ENCODE results near the gene CSNK2A3.

CSNK2A3 gene

GRCh38 chr11:11318461-11318860, 34.6 kb downstream of the CSNK2A3 start:
- DNase-seq (ENCODE audit: low read depth), result no peak
- in situ Hi-C loops (cut with HindIII; ENCODE audit: low sequenced_read_pairs), result no loop called here
- no peak for TF ChIP-seq CTCF (IDR thresholded peaks at IDR 0.05; ENCODE audit: low read depth, low read length, missing control alignments)
- H3K4me3 ChIP-seq (ENCODE audit: low read depth, low read length), result no peak overlapping the region

- in situ Hi-C loops (cut with HindIII; ENCODE audit: low sequenced_read_pairs), result no loop called here
- no peak overlapping the region for H3K4me3 ChIP-seq (ENCODE audit: low read depth, low read length)
- no peak for DNase-seq (ENCODE audit: low read depth)
- no peak for TF ChIP-seq CTCF (IDR thresholded peaks at IDR 0.05; ENCODE audit: low read depth, low read length, missing control alignments)
Observed at GRCh38 chr11:11316651-11317230, 36.3 kb downstream of the CSNK2A3 start.

- H3K4me3 ChIP-seq (ENCODE audit: low read depth, low read length), result no peak overlapping the region
- no peak for DNase-seq (ENCODE audit: low read depth)
- in situ Hi-C loops (cut with HindIII; ENCODE audit: low sequenced_read_pairs), result no loop called here
- TF ChIP-seq CTCF (IDR thresholded peaks at IDR 0.05; ENCODE audit: low read depth, low read length, missing control alignments), result no peak
Observed at GRCh38 chr11:11313902-11314692, 39.0 kb downstream of the CSNK2A3 start.

GRCh38 chr11:11313426-11313825, 39.6 kb downstream of the CSNK2A3 start:
- H3K4me3 ChIP-seq (ENCODE audit: low read depth, low read length), result no peak overlapping the region
- no peak for DNase-seq (ENCODE audit: low read depth)
- in situ Hi-C loops (cut with HindIII; ENCODE audit: low sequenced_read_pairs), result no loop called here
- TF ChIP-seq CTCF (IDR thresholded peaks at IDR 0.05; ENCODE audit: low read depth, low read length, missing control alignments), result no peak

- TF ChIP-seq CTCF (IDR thresholded peaks at IDR 0.05; ENCODE audit: low read depth, low read length, missing control alignments), result no peak
- no peak for DNase-seq (ENCODE audit: low read depth)
- in situ Hi-C loops (cut with HindIII; ENCODE audit: low sequenced_read_pairs), result no loop called here
- no peak overlapping the region for H3K4me3 ChIP-seq (ENCODE audit: low read depth, low read length)
Observed at GRCh38 chr11:11312738-11313137, 40.3 kb downstream of the CSNK2A3 start.

- no peak for DNase-seq (ENCODE audit: low read depth)
- in situ Hi-C loops (cut with HindIII; ENCODE audit: low sequenced_read_pairs), result no loop called here
- no peak overlapping the region for H3K4me3 ChIP-seq (ENCODE audit: low read depth, low read length)
- TF ChIP-seq CTCF (IDR thresholded peaks at IDR 0.05; ENCODE audit: low read depth, low read length, missing control alignments), result no peak
Observed at GRCh38 chr11:11311169-11311568, 41.9 kb downstream of the CSNK2A3 start.

Measured in astrocyte of the cerebellum (primary cell).